HepG2 (cell line): ENCODE data around the gene ATG13.

Experiments
- CHD2 ChIP-seq: IDR thresholded peaks from 2 replicates; pipeline ENCODE4 v1.6.1; 2011; ENCODE audit warnings: low read depth, low read length, improper control_type of control experiment
- ETV5 ChIP-seq: IDR thresholded peaks from 2 replicates; pipeline ENCODE4 v1.6.1; 2018; ENCODE audit warnings: missing biosample characterization, missing genetic modification reagents, inconsistent platforms, borderline replicate concordance
- JDP2 ChIP-seq: sonication (generic); formaldehyde crosslinking; IDR thresholded peaks from 2 replicates; pipeline ENCODE4 v1.8.1; 2022; ENCODE audit warnings: missing genetic modification reagents, borderline replicate concordance
- MIXL1 ChIP-seq: IDR thresholded peaks from 2 replicates; pipeline ENCODE4 v1.6.1; 2016
- SMAD3 ChIP-seq: sonication (generic); formaldehyde crosslinking; IDR thresholded peaks from 2 replicates; pipeline ENCODE4 v1.4.0; 2020; ENCODE audit warnings: missing genetic modification reagents
- ZEB1 ChIP-seq: IDR thresholded peaks from 2 replicates; pipeline ENCODE4 v1.6.1; 2012; ENCODE audit warnings: mild to moderate bottlenecking, low read depth, inconsistent platforms; ENCODE audit not compliant: insufficient replicate concordance
- ZNF501 ChIP-seq: sonication (generic); formaldehyde crosslinking; IDR thresholded peaks from 2 replicates; pipeline ENCODE4 v1.5.1; 2020; ENCODE audit warnings: mild to moderate bottlenecking, moderate library complexity, missing genetic modification reagents
- TF ChIP-seq, protein P1 (sequence below): sonication (generic); formaldehyde crosslinking; IDR thresholded peaks from 2 replicates; pipeline ENCODE4 v1.4.0; 2020; ENCODE audit warnings: low read depth, missing genetic modification reagents
- TF ChIP-seq, protein P2 (sequence below): sonication (generic); formaldehyde crosslinking; IDR thresholded peaks from 2 replicates; pipeline ENCODE4 v1.4.0; 2020; ENCODE audit warnings: mild to moderate bottlenecking, missing genetic modification reagents

DNA sequence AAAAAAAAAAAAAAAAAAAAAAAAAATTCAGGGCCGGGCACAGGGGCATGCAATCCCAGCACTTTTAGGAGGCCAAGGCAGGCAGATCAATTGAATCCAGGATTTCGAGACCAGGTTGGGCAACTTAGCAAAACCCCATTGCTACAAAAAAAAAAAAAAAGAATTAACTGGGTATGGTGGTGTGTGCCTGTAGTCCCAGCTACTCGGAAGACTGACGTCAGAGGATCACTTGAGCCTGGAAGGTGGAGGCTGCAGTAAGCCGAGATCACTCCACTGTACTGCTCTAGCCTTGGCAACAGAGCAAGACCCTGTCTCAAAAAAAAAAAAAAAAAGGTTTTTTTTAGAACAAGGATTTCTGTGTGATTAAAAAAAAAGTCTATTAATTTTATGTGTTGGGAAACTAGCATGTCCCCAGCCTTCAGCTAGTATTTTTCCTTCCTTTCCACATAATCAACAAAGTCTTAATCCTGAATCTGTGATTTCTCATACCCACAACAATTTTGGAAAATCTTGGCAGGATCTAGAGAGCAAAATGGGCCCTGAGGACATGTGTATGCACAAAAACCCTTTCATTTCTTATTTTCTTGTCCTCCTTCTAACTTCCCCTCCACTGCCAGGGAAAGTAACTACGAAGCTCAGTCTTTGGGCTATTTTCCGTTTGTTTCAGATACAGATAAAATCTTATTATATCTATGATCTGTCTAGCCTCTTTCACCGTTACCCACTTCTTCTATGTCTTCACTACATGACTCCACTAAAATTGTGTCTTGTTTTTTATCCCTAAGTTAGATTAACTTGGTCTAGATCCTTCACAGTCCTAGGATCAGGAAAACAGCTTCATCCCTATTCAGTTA lies 17.8 kb upstream of the ATG13 start:
- TF ChIP-seq CHD2, result no peak
- TF ChIP-seq JDP2 (CRISPR knock-in tag), result no peak
- TF ChIP-seq ZEB1, result no peak
- no peak for TF ChIP-seq ETV5 (CRISPR knock-in tag)
- no peak for TF ChIP-seq ZNF501 (CRISPR knock-in tag)
- TF ChIP-seq MIXL1 (CRISPR knock-in tag), result no peak
- TF ChIP-seq, protein P1, sequence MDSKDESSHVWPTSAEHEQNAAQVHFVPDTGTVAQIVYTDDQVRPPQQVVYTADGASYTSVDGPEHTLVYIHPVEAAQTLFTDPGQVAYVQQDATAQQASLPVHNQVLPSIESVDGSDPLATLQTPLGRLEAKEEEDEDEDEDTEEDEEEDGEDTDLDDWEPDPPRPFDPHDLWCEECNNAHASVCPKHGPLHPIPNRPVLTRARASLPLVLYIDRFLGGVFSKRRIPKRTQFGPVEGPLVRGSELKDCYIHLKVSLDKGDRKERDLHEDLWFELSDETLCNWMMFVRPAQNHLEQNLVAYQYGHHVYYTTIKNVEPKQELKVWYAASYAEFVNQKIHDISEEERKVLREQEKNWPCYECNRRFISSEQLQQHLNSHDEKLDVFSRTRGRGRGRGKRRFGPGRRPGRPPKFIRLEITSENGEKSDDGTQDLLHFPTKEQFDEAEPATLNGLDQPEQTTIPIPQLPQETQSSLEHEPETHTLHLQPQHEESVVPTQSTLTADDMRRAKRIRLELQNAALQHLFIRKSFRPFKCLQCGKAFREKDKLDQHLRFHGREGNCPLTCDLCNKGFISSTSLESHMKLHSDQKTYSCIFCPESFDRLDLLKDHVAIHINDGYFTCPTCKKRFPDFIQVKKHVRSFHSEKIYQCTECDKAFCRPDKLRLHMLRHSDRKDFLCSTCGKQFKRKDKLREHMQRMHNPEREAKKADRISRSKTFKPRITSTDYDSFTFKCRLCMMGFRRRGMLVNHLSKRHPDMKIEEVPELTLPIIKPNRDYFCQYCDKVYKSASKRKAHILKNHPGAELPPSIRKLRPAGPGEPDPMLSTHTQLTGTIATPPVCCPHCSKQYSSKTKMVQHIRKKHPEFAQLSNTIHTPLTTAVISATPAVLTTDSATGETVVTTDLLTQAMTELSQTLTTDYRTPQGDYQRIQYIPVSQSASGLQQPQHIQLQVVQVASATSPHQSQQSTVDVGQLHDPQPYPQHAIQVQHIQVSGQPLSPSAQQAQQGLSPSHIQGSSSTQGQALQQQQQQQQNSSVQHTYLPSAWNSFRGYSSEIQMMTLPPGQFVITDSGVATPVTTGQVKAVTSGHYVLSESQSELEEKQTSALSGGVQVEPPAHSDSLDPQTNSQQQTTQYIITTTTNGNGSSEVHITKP, result no peak
- TF ChIP-seq SMAD3 (CRISPR knock-in tag), result no peak
- TF ChIP-seq, protein P2, sequence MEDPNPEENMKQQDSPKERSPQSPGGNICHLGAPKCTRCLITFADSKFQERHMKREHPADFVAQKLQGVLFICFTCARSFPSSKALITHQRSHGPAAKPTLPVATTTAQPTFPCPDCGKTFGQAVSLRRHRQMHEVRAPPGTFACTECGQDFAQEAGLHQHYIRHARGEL (CRISPR knock-in tag), result no peak
